HFF-Myc (cell line): ENCODE data around the gene SYNDIG1.

Experiments
- DNase-seq: peaks from one replicate; pipeline ENCODE4 v3.0.0-alpha.2; 2011; ENCODE audit warnings: low read depth; ENCODE audit errors: extremely low read depth
- H3K4me3 ChIP-seq: replicated peaks from 2 replicates; pipeline ENCODE4 v1.5.1; 2011; ENCODE audit warnings: low read depth, mild to moderate bottlenecking, control low read depth, low read length
- CTCF ChIP-seq: IDR thresholded peaks from 2 replicates; pipeline ENCODE4 v1.5.1; 2012; ENCODE audit warnings: mild to moderate bottlenecking, low read depth, low read length, control low read depth; ENCODE audit errors: missing control alignments

Gene SYNDIG1

GRCh38 chr20:24583169-24583792 lies 113.9 kb downstream of the SYNDIG1 start:
- TF ChIP-seq CTCF: no peak
- no peak overlapping the region for H3K4me3 ChIP-seq
- no peak for DNase-seq

- no peak overlapping the region for H3K4me3 ChIP-seq
- no peak for DNase-seq
- TF ChIP-seq CTCF: no peak
Measured at GRCh38 chr20:24584078-24584477, 114.6 kb downstream of the SYNDIG1 start.

GRCh38 chr20:24584538-24585356 lies 115.3 kb downstream of the SYNDIG1 start:
- peak; percentile 2 for DNase-seq
- no peak overlapping the region for H3K4me3 ChIP-seq
- TF ChIP-seq CTCF: no peak

GRCh38 chr20:24585796-24586522 lies 116.5 kb downstream of the SYNDIG1 start:
- TF ChIP-seq CTCF: no peak
- DNase-seq: no peak
- H3K4me3 ChIP-seq: no peak overlapping the region

- H3K4me3 ChIP-seq: no peak overlapping the region
- TF ChIP-seq CTCF: no peak
- DNase-seq: no peak
Measured at GRCh38 chr20:24586523-24586840, 117.1 kb downstream of the SYNDIG1 start.

GRCh38 chr20:24587384-24588046 lies 118.1 kb downstream of the SYNDIG1 start:
- no peak for TF ChIP-seq CTCF
- DNase-seq: no peak
- no peak overlapping the region for H3K4me3 ChIP-seq
